ENCODE measurements around the gene NXT2.
A peak's percentile ranks its signal among the peaks of the same experiment; 100 is the strongest.

The NXT2 gene

DNA sequence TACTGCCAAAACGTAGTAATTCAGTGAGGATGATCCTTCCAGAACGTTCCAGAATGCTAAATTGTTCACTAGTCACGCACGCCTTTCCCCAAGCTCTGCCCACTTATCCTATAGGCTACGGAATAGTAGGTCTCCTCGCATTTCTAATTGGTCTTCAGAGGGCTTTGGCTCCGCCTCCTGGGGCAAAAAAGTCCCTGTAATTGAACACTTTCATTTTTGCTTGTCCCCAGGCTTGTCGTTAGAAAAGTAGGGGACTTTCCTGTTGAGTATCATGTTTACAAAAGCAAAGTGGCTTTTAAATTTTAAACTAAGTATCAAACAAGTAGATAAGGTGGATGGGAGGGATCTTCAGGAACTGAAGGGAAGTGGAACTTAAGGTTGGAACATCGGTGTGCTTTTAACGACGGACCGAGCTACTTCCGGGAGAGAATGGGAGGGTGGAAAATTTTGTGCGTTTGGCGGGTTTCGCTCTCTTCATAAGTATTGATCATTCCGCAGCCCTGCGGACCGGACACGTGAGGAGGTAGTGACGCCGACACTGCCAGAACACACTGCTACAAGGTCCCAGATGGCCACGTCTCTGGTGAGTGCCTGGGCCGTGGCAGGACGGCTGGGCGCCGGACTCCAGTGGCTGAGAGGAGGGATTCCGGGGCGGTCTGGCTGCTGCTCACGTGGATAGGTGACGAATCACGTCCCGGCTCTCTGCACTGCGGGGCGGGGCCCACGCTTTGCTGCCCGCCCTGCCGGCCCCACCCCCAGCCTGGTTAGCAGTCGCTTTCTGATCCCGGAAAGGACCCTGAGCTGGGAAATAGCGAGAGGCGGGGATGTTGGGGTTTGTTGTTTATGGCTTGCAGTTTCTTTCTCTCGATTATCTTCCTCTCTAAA is at the start of gene NXT2:
Gene NXT2, plus strand, starts transcription at position 406 of the 885 bp plus-strand sequence. Its CDS starts 163 bp downstream, at position 569.
- TF ChIP-seq EGR1 (IDR thresholded peaks at IDR 0.05): no peak
- TF ChIP-seq, protein P1, sequence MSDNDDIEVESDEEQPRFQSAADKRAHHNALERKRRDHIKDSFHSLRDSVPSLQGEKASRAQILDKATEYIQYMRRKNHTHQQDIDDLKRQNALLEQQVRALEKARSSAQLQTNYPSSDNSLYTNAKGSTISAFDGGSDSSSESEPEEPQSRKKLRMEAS (IDR thresholded peaks at IDR 0.05): peak; percentile 43
- TF ChIP-seq RAD21 (IDR thresholded peaks at IDR 0.05; ENCODE audit: low read depth): no peak
- TF ChIP-seq CREB1 (IDR thresholded peaks at IDR 0.05; ENCODE audit: low read depth): no peak
- no peak for TF ChIP-seq EP300 (IDR thresholded peaks at IDR 0.05; ENCODE audit: borderline replicate concordance)
- TF ChIP-seq, protein P2, sequence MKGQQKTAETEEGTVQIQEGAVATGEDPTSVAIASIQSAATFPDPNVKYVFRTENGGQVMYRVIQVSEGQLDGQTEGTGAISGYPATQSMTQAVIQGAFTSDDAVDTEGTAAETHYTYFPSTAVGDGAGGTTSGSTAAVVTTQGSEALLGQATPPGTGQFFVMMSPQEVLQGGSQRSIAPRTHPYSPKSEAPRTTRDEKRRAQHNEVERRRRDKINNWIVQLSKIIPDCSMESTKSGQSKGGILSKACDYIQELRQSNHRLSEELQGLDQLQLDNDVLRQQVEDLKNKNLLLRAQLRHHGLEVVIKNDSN (IDR thresholded peaks at IDR 0.05): peak; percentile 80
- TF ChIP-seq TAF1 (IDR thresholded peaks at IDR 0.05; ENCODE audit: low read depth): peak; percentile 41; the same call in 1 of the 2 replicates
- TF ChIP-seq, protein P3, sequence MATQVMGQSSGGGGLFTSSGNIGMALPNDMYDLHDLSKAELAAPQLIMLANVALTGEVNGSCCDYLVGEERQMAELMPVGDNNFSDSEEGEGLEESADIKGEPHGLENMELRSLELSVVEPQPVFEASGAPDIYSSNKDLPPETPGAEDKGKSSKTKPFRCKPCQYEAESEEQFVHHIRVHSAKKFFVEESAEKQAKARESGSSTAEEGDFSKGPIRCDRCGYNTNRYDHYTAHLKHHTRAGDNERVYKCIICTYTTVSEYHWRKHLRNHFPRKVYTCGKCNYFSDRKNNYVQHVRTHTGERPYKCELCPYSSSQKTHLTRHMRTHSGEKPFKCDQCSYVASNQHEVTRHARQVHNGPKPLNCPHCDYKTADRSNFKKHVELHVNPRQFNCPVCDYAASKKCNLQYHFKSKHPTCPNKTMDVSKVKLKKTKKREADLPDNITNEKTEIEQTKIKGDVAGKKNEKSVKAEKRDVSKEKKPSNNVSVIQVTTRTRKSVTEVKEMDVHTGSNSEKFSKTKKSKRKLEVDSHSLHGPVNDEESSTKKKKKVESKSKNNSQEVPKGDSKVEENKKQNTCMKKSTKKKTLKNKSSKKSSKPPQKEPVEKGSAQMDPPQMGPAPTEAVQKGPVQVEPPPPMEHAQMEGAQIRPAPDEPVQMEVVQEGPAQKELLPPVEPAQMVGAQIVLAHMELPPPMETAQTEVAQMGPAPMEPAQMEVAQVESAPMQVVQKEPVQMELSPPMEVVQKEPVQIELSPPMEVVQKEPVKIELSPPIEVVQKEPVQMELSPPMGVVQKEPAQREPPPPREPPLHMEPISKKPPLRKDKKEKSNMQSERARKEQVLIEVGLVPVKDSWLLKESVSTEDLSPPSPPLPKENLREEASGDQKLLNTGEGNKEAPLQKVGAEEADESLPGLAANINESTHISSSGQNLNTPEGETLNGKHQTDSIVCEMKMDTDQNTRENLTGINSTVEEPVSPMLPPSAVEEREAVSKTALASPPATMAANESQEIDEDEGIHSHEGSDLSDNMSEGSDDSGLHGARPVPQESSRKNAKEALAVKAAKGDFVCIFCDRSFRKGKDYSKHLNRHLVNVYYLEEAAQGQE (IDR thresholded peaks at IDR 0.05; ENCODE audit: low read depth): no peak
- no peak for TF ChIP-seq CEBPB (IDR thresholded peaks at IDR 0.05)
- no peak for TF ChIP-seq YY1 (IDR thresholded peaks at IDR 0.05; ENCODE audit: low read depth)
- no peak for TF ChIP-seq NFIC (IDR thresholded peaks at IDR 0.05)
- no peak for TF ChIP-seq ZBTB7A (IDR thresholded peaks at IDR 0.05; ENCODE audit: low read depth)
- no peak for TF ChIP-seq TCF12 (IDR thresholded peaks at IDR 0.05; ENCODE audit: low read depth)
- TF ChIP-seq TEAD4 (IDR thresholded peaks at IDR 0.05): no peak

DNA sequence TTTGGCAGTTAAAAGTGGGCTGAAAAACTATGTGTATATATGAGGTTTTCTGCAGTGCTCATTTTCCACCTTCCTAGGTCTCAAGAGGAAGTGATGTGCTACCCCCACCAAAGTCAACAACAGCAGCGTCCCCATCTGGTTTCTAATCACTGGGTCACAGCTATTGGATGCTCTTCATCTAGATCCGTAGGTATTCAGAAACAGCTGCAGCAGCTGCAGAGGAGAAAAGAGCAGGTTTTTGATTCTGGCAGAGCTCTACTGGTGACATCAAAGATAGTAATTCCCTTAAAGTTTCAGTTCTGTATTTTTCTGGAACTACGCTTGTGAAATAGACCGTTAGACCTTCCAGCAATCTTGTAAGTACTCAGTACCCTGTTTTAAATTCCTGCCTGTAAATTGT is 49.0 kb upstream of the NXT2 start:
- TF ChIP-seq, protein P1 (IDR thresholded peaks at IDR 0.05): no peak
- TF ChIP-seq, protein P3 (IDR thresholded peaks at IDR 0.05; ENCODE audit: low read depth): no peak
- TF ChIP-seq TAF1 (IDR thresholded peaks at IDR 0.05; ENCODE audit: low read depth): no peak

DNA sequence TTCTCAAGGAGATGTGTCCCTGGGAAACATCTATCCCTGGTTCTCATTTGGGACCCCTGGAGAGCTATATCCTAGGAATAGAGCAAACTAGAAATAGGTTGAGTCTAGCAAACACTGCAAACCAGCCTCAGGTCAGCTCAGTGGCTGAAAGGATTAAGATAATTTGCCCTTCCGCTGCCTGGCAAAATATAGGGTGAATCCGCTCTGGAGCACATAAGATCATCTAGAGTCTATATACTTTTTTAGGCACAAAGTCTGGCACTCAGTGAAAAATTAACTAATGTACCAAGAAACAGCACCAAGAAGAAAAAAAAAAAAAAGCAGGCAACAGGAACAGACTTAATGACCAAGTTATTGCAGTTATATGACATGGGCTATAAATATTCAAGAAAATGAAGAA is 47.5 kb upstream of the NXT2 start:
- TF ChIP-seq TAF1 (IDR thresholded peaks at IDR 0.05; ENCODE audit: low read depth): no peak
- TF ChIP-seq, protein P2 (IDR thresholded peaks at IDR 0.05): no peak
- TF ChIP-seq, protein P3 (IDR thresholded peaks at IDR 0.05; ENCODE audit: low read depth): no peak
- TF ChIP-seq CEBPB (IDR thresholded peaks at IDR 0.05): no peak
- TF ChIP-seq CREB1 (IDR thresholded peaks at IDR 0.05; ENCODE audit: low read depth): no peak
- no peak for TF ChIP-seq FOXM1 (IDR thresholded peaks at IDR 0.05; ENCODE audit: borderline replicate concordance, low read depth)
- no peak for TF ChIP-seq EP300 (IDR thresholded peaks at IDR 0.05; ENCODE audit: borderline replicate concordance)
- TF ChIP-seq RAD21 (IDR thresholded peaks at IDR 0.05; ENCODE audit: low read depth): no peak
- TF ChIP-seq NFIC (IDR thresholded peaks at IDR 0.05): no peak
- TF ChIP-seq TCF12 (IDR thresholded peaks at IDR 0.05; ENCODE audit: low read depth): no peak
- no peak for TF ChIP-seq EGR1 (IDR thresholded peaks at IDR 0.05)
- TF ChIP-seq YY1 (IDR thresholded peaks at IDR 0.05; ENCODE audit: low read depth): no peak
- TF ChIP-seq TEAD4 (IDR thresholded peaks at IDR 0.05): no peak
- no peak for TF ChIP-seq ZBTB7A (IDR thresholded peaks at IDR 0.05; ENCODE audit: low read depth)
- TF ChIP-seq, protein P1 (IDR thresholded peaks at IDR 0.05): no peak

DNA sequence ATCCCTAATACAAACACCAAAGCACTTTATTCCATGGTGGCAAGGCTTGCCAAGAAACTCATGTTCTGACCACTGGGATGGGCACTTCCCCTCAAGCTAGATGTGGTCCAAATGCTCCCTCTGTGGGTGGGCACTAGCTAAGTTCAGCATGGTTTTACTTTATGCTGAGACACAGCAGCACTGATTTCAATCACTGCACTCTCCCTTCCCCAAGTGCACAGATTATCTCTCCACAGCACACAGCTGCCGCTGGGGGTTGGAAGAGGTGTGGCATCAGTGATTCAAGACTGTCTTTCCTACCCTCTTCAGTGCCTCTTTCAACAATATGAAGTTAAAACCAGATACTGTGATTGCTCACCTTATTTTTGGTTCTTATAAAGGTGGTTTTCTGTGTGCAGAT is 38.2 kb upstream of the NXT2 start:
- TF ChIP-seq RAD21 (IDR thresholded peaks at IDR 0.05; ENCODE audit: low read depth) (no peak), EP300 (IDR thresholded peaks at IDR 0.05; ENCODE audit: borderline replicate concordance) (no peak), YY1 (IDR thresholded peaks at IDR 0.05; ENCODE audit: low read depth) (no peak), FOXM1 (IDR thresholded peaks at IDR 0.05; ENCODE audit: borderline replicate concordance, low read depth) (no peak)

Data from Ishikawa (cell line).